IPS DF 6.9 (cell line): ENCODE data around the gene MED22.

Experiments used
- DNase-seq: peaks from one replicate; pipeline ENCODE4 v3.0.0-alpha.2; 2013; ENCODE audit warnings: low read depth, low spot score
- H3K27ac ChIP-seq: one replicate; pipeline ENCODE4 v1.5.1; 2013; ENCODE audit warnings: low read length, control low read depth
- H3K27me3 ChIP-seq: 2 replicates; pipeline ENCODE4 v1.6.1; 2013; ENCODE audit warnings: mild to moderate bottlenecking, low read length; ENCODE audit not compliant: control insufficient read depth, insufficient read depth
- H3K36me3 ChIP-seq: 2 replicates; pipeline ENCODE4 v1.6.1; 2013; ENCODE audit warnings: low read length; ENCODE audit not compliant: control insufficient read depth, insufficient read depth
- H3K4me1 ChIP-seq: 2 replicates; pipeline ENCODE4 v1.6.1; 2013; ENCODE audit warnings: low read length; ENCODE audit not compliant: control insufficient read depth, insufficient read depth
- H3K4me3 ChIP-seq: 2 replicates; pipeline ENCODE4 v1.5.1; 2013; ENCODE audit warnings: mild to moderate bottlenecking, low read length
- H3K9me3 ChIP-seq: 2 replicates; pipeline ENCODE4 v1.6.1; 2013; ENCODE audit warnings: low read length, inconsistent platforms; ENCODE audit not compliant: control insufficient read depth, insufficient read depth
- WGBS: extraction: QIAGEN DNeasy Blood & Tissue Kit; methylation state at CpG from one replicate; pipeline ENCODE4 v1.1.7; 2013; ENCODE audit warnings: mixed read lengths, missing lambda C conversion rate; ENCODE audit not compliant: insufficient read length, insufficient coverage; 5-methylcytosine and 5-hydroxymethylcytosine counted together

The MED22 gene

GRCh38 chr9:133346021-133346785 lies 1.7 kb downstream of the MED22 start:
- Histone ChIP-seq H3K4me3 (peak overlapping the region; percentile 99; the same call in 1 of the 2 replicates), H3K9me3 (no peaks in the 10 kb centered on the region), H3K27ac (no peak overlapping the region), H3K27me3 (no peaks in the 10 kb centered on the region), H3K4me1 (peaks cover 2% of the 10 kb centered on the region; the same call in 1 of the 2 replicates), H3K36me3 (peaks cover 57% of the 10 kb centered on the region)
- DNase-seq, result no peak
- WGBS, result no CpG with 5 or more reads among the region's 15 CpGs

GRCh38 chr9:133345596-133345995 lies 2.3 kb downstream of the MED22 start:
- Histone ChIP-seq H3K27ac (no peak overlapping the region), H3K27me3 (no peaks in the 10 kb centered on the region), H3K4me1 (peaks cover 2% of the 10 kb centered on the region; the same call in 1 of the 2 replicates), H3K9me3 (no peaks in the 10 kb centered on the region), H3K4me3 (no peak overlapping the region), H3K36me3 (peaks cover 62% of the 10 kb centered on the region)
- no peak for DNase-seq
- WGBS, result no CpG with 5 or more reads among the region's 6 CpGs

GRCh38 chr9:133344979-133345378 lies 3.0 kb downstream of the MED22 start:
- Histone ChIP-seq H3K27ac (no peak overlapping the region), H3K9me3 (no peaks in the 10 kb centered on the region), H3K36me3 (peaks cover 62% of the 10 kb centered on the region), H3K4me1 (peaks cover 2% of the 10 kb centered on the region; the same call in 1 of the 2 replicates), H3K27me3 (no peaks in the 10 kb centered on the region), H3K4me3 (no peak overlapping the region)
- no CpG with 5 or more reads among the region's 12 CpGs for WGBS
- DNase-seq, result no peak

GRCh38 chr9:133344071-133344470 lies 3.9 kb downstream of the MED22 start:
- no peak overlapping the region for H3K27ac ChIP-seq
- no peak for DNase-seq
- H3K4me1 ChIP-seq, result peaks cover 2% of the 10 kb centered on the region; the same call in 1 of the 2 replicates
- whole genome bisulfite sequencing, result no CpG with 5 or more reads among the region's 19 CpGs
- no peaks in the 10 kb centered on the region for H3K9me3 ChIP-seq
- no peak overlapping the region for H3K4me3 ChIP-seq
- H3K27me3 ChIP-seq, result no peaks in the 10 kb centered on the region
- H3K36me3 ChIP-seq, result peaks cover 54% of the 10 kb centered on the region

- Histone ChIP-seq H3K4me3 (no peak overlapping the region), H3K36me3 (peaks cover 52% of the 10 kb centered on the region), H3K27ac (no peak overlapping the region), H3K27me3 (no peaks in the 10 kb centered on the region), H3K9me3 (no peaks in the 10 kb centered on the region), H3K4me1 (peaks cover 2% of the 10 kb centered on the region; the same call in 1 of the 2 replicates)
- no peak for DNase-seq
- WGBS, result no CpG with 5 or more reads among the region's 11 CpGs
Measured at GRCh38 chr9:133342570-133342969, 5.4 kb downstream of the MED22 start.

- H3K36me3 ChIP-seq, result peaks cover 52% of the 10 kb centered on the region
- no CpG with 5 or more reads among the region's 12 CpGs for WGBS
- peaks cover 2% of the 10 kb centered on the region; the same call in 1 of the 2 replicates for H3K4me1 ChIP-seq
- no peak for DNase-seq
- H3K4me3 ChIP-seq, result no peak overlapping the region
- H3K9me3 ChIP-seq, result no peaks in the 10 kb centered on the region
- H3K27me3 ChIP-seq, result no peaks in the 10 kb centered on the region
- H3K27ac ChIP-seq, result no peak overlapping the region
Measured at GRCh38 chr9:133342069-133342406, 5.9 kb downstream of the MED22 start.

- H3K27ac ChIP-seq, result no peak overlapping the region
Measured at GRCh38 chr9:133341369-133342068, 6.4 kb downstream of the MED22 start.

GRCh38 chr9:133340916-133341315 lies 7.0 kb downstream of the MED22 start:
- no peak overlapping the region for H3K27ac ChIP-seq

More at GRCh38 chr9:133341369-133342068, 6.4 kb downstream of the MED22 start:
- H3K36me3 ChIP-seq, result peaks cover 52% of the 10 kb centered on the region
- H3K4me1 ChIP-seq, result peaks cover 2% of the 10 kb centered on the region; the same call in 1 of the 2 replicates
- H3K9me3 ChIP-seq, result no peaks in the 10 kb centered on the region
- no peak for DNase-seq
- no peak overlapping the region for H3K4me3 ChIP-seq
- no CpG with 5 or more reads among the region's 15 CpGs for WGBS
- H3K27me3 ChIP-seq, result no peaks in the 10 kb centered on the region

GRCh38 chr9:133340256-133340655 lies 7.7 kb downstream of the MED22 start:
- H3K27ac ChIP-seq, result no peak overlapping the region

More at GRCh38 chr9:133340916-133341315, 7.0 kb downstream of the MED22 start:
- Histone ChIP-seq H3K4me3 (no peak overlapping the region), H3K9me3 (no peaks in the 10 kb centered on the region), H3K36me3 (peaks cover 51% of the 10 kb centered on the region), H3K27me3 (no peaks in the 10 kb centered on the region), H3K4me1 (no peaks in the 10 kb centered on the region)
- no CpG with 5 or more reads among the region's 13 CpGs for WGBS
- DNase-seq, result no peak

GRCh38 chr9:133339641-133340040 lies 8.3 kb downstream of the MED22 start:
- no CpG with 5 or more reads among the region's 5 CpGs for WGBS
- no peak overlapping the region for H3K4me3 ChIP-seq
- H3K9me3 ChIP-seq, result no peaks in the 10 kb centered on the region
- H3K4me1 ChIP-seq, result no peaks in the 10 kb centered on the region
- no peaks in the 10 kb centered on the region for H3K27me3 ChIP-seq
- no peak for DNase-seq
- H3K27ac ChIP-seq, result no peak overlapping the region
- peaks cover 39% of the 10 kb centered on the region for H3K36me3 ChIP-seq

More at GRCh38 chr9:133340256-133340655, 7.7 kb downstream of the MED22 start:
- Histone ChIP-seq H3K4me3 (no peak overlapping the region), H3K4me1 (no peaks in the 10 kb centered on the region), H3K27me3 (no peaks in the 10 kb centered on the region), H3K9me3 (no peaks in the 10 kb centered on the region), H3K36me3 (peaks cover 45% of the 10 kb centered on the region)
- WGBS, result no CpG with 5 or more reads among the region's 3 CpGs
- no peak for DNase-seq
